GM10266 (cell line): ENCODE measurements around the gene YJEFN3.

Source experiments
- DNase-seq: peaks from one replicate; pipeline ENCODE4 v3.0.0; 2012; ENCODE audit errors: extremely low spot score
- CTCF ChIP-seq: IDR thresholded peaks from 2 replicates; pipeline ENCODE4 v1.5.1; 2012; ENCODE audit warnings: mild to moderate bottlenecking, low read depth; ENCODE audit not compliant: control insufficient read depth, insufficient read depth; ENCODE audit errors: missing control alignments

The YJEFN3 gene

GRCh38 chr19:19531951-19532805, 3.5 kb downstream of the YJEFN3 start:
- DNase-seq, result peak; percentile 89

DNA sequence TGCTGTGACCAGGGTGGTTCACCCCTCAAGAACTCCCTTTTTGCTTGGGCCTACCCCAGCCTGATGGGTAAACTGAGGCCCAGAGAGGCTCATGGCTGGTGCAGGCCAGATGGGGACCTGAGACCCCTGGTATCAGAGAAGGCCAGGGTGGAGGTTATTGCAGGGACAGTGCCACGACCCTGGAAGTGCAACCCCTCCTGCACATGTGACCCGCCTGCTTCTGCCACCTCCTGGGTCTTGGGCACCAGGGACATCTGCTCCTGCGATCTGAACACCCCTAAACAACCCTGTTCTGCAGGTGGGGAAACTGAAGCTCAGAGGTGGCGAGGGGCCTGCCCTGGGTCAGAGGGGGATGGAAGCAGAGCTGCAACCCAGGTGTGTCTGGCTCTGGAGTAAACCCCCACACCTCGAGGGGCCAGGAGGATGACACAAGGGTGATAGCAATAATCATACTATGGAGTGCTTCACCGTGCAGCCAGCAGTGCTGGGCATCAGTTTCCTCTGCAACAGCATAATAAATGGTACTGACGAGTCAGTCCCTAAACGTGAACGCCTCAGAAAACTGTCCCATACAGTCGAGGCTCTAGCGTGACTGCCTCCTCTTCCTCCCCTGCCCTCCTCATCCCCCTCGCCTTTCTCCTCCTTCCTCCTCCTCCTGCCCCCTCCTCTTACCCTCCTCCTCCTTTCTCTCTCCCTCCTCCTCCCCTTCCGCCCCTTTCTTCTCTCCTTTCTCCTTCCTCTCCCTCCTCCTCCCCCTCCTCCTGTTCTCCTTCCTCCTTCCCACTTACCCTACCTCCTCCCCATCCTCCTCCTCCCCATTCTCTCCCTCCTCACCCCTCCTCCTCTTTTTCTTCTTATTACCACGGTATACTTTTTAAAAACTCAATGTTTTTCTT, 4.3 kb downstream of the YJEFN3 start:
- no peak for DNase-seq

More at GRCh38 chr19:19531951-19532805, 3.5 kb downstream of the YJEFN3 start:
- peak; percentile 99 for TF ChIP-seq CTCF

DNA sequence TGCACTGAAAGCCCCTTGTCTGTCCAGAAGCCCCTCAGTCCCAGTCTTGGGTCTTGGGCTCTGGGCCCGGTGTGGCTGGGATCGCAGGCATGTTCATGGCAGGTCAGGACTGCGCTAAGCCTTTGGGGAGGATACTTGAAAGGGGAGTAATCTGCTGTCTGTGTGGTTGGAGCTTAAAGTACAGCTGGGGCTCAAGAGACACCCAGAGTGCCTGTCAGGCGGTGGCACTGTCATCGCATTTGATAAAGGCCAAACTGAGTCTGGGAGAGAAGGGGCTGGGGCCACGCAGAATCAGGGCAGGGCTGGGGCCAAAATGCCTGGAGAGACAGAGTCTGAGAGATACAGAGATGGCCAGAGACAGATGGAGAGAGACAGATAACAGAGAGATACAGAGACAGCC, 5.1 kb downstream of the YJEFN3 start:
- TF ChIP-seq CTCF, result no peak
- DNase-seq, result no peak

More for the DNA sequence above, 4.3 kb downstream of the YJEFN3 start:
- TF ChIP-seq CTCF, result no peak

- no peak for DNase-seq
- no peak for TF ChIP-seq CTCF
These were observed 6.0 kb downstream of the YJEFN3 start for GRCh38 chr19:19534556-19535265.

DNA sequence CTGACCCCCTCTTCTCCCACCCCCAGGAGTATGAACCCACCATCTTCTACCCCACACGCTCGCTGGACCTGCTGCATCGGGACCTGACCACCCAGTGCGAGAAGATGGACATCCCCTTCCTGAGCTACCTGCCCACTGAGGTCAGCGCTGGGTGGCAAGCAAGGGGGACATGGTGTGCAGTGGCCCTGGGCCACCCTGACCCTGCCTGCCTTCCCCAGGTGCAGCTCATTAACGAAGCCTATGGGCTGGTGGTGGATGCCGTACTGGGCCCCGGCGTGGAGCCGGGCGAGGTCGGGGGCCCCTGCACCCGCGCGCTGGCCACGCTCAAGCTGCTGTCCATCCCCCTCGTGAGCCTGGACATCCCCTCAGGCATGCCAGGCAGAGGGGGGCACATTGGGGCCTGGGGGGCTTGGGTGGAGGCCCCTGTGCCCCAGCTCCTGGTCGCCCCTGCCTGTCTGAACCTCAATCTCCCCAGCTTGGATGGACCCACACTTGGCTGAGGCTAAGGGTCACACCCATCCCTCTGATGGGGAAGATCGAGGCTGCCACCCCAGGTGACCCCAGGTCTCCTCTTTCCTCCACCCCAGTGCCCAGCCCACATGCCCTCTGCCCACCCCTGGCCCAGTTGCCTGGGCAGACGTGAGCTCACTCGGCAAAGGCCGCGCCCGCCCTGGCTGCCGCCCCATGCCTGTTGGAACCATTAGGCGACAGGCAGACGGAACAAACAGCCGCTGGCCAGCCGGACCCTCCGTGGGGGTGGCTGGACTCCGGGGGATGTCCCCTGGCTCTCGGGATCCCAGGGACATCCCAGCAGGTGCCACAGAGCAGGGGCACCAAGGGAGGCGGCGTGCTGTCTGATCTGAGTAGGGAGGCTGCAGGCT, 6.8 kb downstream of the YJEFN3 start:
- no peak for TF ChIP-seq CTCF

More for the DNA sequence above, 6.8 kb downstream of the YJEFN3 start:
- DNase-seq, result no peak
